ENCODE data around the gene OR4N2.
"Not testable (repeated sequence)": the region's sequence is repeated elsewhere in the genome, so short reads cannot be mapped to it uniquely, and the experiment has no call there.

The OR4N2 gene, protein sequence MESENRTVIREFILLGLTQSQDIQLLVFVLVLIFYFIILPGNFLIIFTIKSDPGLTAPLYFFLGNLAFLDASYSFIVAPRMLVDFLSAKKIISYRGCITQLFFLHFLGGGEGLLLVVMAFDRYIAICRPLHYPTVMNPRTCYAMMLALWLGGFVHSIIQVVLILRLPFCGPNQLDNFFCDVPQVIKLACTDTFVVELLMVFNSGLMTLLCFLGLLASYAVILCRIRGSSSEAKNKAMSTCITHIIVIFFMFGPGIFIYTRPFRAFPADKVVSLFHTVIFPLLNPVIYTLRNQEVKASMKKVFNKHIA

DNA sequence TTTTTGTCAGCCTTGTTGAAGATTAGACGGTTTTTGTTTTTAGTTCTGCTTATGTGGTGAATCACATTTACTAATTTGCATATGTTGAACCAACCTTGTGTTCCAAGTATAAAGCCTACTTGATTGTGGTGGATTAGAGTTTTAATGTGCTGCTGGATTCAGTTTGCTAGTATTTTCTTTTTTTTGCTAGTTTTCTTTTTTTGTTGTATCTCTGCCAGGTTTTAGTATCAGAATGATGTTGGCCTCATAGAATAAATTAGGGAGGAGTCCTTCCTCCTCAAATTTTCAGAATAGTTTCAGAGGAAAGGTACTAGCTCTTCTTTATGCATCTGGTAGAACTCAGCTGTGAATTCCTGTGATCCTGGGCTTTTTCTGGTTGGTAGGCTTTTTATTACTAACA lies at the start of gene OR4N2:
Gene OR4N2 (plus strand): TSS at position 301 of the 400 bp plus-strand sequence. CDS start 23,679 bp downstream, outside the sequence.
- not testable (repeated sequence) for DNase-seq (ENCODE audit: low spot score); H3K27ac ChIP-seq

DNA sequence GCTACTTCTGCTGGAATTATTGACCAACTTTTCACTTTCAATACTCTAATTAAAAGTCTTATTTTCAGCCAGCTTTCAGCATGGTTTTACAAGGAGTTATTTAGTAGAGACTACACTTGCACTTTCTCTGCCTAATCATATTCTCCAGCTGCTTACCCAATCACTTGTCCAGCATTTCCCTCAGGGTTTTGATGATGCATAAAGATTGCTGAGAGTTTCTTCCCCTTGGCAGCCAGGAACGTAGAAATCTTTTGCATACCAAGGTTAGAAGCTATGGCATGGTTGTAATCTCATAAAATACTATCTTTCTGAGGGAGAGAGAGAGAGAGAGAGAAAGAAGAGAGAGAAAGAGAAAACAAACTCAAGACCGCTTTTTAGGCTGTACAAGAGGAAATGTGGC lies 49.4 kb upstream of the OR4N2 start:
- H3K27ac ChIP-seq = no peak overlapping the region
- TF ChIP-seq, protein P1, sequence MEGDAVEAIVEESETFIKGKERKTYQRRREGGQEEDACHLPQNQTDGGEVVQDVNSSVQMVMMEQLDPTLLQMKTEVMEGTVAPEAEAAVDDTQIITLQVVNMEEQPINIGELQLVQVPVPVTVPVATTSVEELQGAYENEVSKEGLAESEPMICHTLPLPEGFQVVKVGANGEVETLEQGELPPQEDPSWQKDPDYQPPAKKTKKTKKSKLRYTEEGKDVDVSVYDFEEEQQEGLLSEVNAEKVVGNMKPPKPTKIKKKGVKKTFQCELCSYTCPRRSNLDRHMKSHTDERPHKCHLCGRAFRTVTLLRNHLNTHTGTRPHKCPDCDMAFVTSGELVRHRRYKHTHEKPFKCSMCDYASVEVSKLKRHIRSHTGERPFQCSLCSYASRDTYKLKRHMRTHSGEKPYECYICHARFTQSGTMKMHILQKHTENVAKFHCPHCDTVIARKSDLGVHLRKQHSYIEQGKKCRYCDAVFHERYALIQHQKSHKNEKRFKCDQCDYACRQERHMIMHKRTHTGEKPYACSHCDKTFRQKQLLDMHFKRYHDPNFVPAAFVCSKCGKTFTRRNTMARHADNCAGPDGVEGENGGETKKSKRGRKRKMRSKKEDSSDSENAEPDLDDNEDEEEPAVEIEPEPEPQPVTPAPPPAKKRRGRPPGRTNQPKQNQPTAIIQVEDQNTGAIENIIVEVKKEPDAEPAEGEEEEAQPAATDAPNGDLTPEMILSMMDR (IDR thresholded peaks at IDR 0.05) = no peak
- no peak overlapping the region for H3K4me3 ChIP-seq
- DNase-seq (ENCODE audit: low spot score) = no peak

More for the DNA sequence above, at the start of gene OR4N2:
- not testable (repeated sequence) for H3K4me3 ChIP-seq

DNA sequence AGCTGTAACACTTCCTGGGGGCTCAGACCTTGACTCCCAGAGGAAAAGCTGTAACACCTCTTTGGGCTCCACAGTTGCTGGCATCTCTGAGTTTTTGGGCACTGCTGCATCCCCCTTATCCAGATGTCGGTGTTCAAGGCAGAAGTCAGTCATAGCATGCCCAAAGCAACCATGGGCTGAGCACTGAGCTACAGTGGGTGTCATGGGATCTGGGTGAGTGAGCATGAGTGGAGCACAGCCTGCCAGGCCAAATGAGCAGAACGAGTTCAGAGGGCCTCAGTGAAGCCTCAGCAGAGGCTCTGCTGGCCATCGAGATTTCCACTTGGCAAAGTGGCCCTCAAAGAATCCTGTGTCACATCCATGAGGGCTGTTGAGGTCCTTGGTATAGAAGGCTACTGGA lies 32.1 kb upstream of the OR4N2 start:
- not testable (repeated sequence) for DNase-seq (ENCODE audit: low spot score); H3K4me3 ChIP-seq; H3K27ac ChIP-seq

DNA sequence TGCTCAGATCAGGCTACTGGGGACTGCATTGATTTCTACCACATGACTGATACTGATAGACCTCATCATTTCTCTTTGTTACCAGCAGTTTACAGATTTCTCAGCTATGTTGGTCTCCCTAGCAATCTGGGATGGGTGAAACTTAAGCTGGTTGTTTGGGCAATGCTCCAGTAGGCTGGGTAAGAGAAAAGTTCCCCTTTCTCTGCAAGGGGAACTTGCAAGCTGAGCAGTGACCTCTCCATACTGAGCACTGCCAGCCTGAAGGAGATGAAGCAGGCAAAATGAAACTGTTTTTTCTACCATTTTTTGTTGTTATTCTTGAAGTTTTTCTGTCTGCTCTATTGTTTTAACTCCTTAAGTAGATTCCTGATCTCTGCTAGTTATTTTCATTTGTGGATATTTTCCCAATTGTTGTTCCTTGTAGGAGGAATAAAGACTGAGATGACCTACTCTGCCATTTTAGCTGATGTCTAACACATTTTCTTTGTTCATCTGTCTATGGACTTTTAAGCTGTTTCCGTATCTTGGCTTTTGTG lies 31.6 kb upstream of the OR4N2 start:
- TF ChIP-seq, protein P1 (IDR thresholded peaks at IDR 0.05) = no peak
- no peak overlapping the region for H3K27ac ChIP-seq

DNA sequence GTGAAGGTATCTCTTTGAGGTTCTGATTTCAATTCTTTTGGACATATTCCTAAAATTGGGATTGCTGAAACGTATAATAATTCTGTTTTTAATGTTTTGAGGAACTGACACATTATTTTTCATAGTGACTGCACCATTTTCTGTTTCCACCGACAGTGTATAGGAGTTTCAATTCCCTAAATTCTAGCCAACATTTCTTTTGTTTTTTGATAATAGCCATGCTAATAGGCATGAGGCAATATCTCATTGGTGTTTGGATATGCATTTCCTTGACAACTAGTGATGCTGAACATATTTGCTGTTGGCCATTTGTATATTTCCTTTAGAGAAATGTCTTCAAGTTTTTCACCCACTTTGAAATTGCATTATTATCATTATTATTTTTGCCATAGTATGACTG lies 31.1 kb upstream of the OR4N2 start:
- not testable (repeated sequence) for H3K27ac ChIP-seq; H3K4me3 ChIP-seq; DNase-seq (ENCODE audit: low spot score)

More for the DNA sequence above, 31.6 kb upstream of the OR4N2 start:
- H3K4me3 ChIP-seq = no peak overlapping the region
- no peak for DNase-seq (ENCODE audit: low spot score)

DNA sequence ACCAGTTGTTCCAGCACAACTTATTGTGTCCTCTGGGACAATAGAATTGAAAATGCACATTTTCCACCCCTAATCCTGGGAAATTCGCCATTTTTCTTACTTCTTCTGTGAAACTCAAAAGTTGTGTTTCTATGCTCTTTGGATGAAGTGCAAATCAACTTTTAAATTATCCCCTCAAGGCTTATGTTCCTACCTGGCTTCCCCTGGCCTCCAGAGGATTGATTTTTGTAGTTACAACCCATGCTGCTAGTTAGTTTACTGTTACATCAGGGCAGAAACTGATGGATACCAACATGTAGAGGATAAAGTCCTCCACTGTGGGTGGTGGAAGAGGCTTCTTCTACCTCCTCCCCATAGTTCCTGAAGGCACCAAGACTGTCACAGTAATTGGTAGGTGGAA lies 30.4 kb upstream of the OR4N2 start, which contains the start of gene OR4M1:
Gene OR4M1 (plus strand): TSS at position 301 of the 400 bp plus-strand sequence. CDS start 6,819 bp downstream, outside the sequence.
- not testable (repeated sequence) for H3K4me3 ChIP-seq; H3K27ac ChIP-seq; DNase-seq (ENCODE audit: low spot score)

DNA sequence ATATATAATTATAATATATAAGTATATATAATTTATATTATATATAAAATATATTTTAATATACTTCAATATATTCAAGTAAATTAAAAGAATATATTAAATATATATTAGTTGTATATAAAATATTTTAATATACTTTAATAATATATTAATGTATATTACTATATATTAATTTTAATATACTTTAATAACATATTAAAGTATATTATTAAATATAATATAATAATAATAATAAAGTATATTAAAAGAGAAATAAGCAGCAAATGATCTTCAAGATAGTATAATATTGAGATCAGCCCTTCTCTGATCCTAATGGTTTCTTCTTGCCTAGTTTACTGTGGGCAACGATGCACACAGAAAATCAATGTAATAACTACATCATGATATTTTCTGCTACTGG lies 28.0 kb upstream of the OR4N2 start:
- TF ChIP-seq, protein P1 (IDR thresholded peaks at IDR 0.05) = no peak
- H3K4me3 ChIP-seq = no peak overlapping the region
- no peak for DNase-seq (ENCODE audit: low spot score)
- H3K27ac ChIP-seq = no peak overlapping the region

DNA sequence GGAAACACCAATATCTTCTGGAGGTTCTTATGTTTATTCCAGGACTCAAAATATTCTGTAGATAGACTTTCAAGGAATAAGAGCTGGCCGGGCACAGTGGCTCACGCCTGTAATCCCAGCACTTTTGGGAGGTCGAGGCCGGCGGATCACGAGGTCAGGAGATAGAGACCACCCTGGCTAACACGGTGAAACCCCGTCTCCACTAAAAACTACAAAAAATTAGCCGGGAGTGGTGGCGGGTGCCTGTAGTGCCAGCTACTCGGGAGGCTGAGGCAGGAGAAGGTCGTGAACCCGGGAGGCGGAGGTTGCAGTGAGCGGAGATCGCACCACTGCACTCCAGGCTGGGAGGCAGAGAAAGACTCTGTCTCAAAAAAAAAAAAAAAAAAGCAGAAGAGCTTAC lies 17.7 kb upstream of the OR4N2 start:
- not testable (repeated sequence) for DNase-seq (ENCODE audit: low spot score); H3K4me3 ChIP-seq; H3K27ac ChIP-seq

DNA sequence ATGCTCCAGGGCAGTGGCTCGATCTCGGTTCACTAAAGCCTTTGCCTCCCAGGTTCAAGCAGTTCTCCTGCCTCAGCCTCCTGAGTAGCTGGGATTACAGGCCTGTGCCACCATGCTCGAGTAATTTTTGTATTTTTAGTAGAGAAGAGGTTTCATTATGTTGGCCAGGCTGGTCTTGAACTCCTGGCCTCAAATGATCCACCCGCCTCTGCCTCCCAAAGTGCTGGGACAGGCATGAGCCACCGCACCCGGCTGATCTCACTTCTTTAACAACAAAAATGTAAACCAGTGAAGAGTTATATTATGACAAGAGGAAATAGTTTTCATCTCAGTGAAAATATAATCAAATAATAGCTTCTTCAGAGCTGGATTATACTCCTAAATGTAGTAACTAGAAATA lies 16.3 kb upstream of the OR4N2 start:
- H3K27ac ChIP-seq; H3K4me3 ChIP-seq; DNase-seq (ENCODE audit: low spot score): not testable (repeated sequence)

DNA sequence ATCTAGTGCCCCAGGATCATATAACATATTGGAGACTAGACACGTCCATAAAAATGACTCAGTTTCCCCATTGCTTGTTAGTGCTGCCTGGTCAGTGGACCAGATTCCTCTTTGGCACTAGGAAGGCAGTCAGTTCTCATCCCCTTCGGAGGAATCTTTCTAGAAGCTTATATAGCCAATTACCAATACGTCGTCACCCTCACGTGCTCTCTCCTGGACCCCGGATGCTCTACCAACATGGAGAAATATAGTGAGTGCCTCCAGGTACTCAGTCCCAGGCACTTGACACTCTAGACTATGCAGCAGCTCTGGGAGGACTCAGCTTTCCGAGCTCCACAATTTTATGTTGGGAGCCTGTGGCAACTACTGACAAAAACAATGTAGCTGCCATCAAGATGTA lies 15.4 kb upstream of the OR4N2 start:
- H3K27ac ChIP-seq; H3K4me3 ChIP-seq; DNase-seq (ENCODE audit: low spot score): not testable (repeated sequence)

DNA sequence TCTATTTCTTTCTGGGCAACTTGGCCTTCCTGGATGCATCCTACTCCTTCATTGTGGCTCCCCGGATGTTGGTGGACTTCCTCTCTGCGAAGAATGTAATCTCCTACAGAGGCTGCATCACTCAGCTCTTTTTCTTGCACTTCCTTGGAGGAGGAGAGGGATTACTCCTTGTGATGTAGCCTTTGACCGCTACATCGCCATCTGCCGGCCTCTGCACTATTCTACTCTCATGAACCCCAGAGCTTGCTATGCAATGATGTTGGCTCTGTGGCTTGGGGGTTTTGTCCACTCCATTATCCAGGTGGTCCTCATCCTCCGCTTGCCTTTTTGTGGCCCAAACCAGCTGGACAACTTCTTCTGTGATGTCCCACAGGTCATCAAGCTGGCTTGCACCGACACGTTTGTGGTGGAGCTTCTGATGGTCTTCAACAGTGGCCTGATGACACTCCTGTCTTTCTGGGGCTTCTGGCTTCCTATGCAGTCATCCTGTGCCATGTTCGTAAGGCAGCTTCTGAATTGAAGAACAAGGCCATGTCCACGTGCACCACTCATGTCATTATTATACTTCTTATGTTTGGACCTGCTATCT lies 7.0 kb upstream of the OR4N2 start:
- not testable (repeated sequence) for H3K27ac ChIP-seq; DNase-seq (ENCODE audit: low spot score); H3K4me3 ChIP-seq

Measured in coronary artery (tissue), 2 donors.